ENCODE data around the gene ZNF549. TPM values are rescaled to one million over a fixed set of nuclear protein-coding genes. Genes with fewer than 3 reads are reported as not detected.
A peak's percentile ranks its signal among the peaks of the same experiment; 100 is the strongest.

The ZNF549 gene
- total RNA-seq (1 to 10 TPM; 2.3 to 4.5 TPM), polyA plus RNA-seq (under 1 TPM; 0.66 to 0.67 TPM)

- H3K27me3 ChIP-seq (ENCODE audit: control insufficient read depth in 4 of 4, insufficient read depth in 4 of 4, low read length in 3 of 4) = peaks cover 0 to 3% (median 0%) of the 10 kb centered on the region in 4 donors
- peak within 1 kb of the TSS; percentile 28 to 68 for H3K27ac ChIP-seq (ENCODE audit: low read depth in 1 of 2, low read length in 2 of 2)
- peaks cover 0 to 10% (median 2%) of the 10 kb centered on the region in 4 donors for H3K36me3 ChIP-seq (ENCODE audit: control insufficient read depth in 4 of 4, insufficient read depth in 3 of 4, low read depth in 1 of 4, low read length in 3 of 4)
- peak; percentile 85 for DNase-seq (ENCODE audit: low spot score)
- H3K4me1 ChIP-seq (ENCODE audit: control insufficient read depth in 4 of 4, insufficient read depth in 4 of 4, low read length in 3 of 4) = peaks cover 2 to 8% (median 6%) of the 10 kb centered on the region in 4 donors
- WGBS = 2% methylated on average over 64 of the region's 64 CpGs
- peaks cover 12 to 60% (median 26%) of the 10 kb centered on the region in 4 donors for H3K9me3 ChIP-seq (ENCODE audit: control insufficient read depth in 4 of 4, low read length in 3 of 4)
- peak within 1 kb of the TSS in 1 of 2 donors; percentile 4 for H3K9ac ChIP-seq (ENCODE audit: low read depth in 1 of 2, low read length in 2 of 2)
- peak within 1 kb of the TSS; percentile 50 to 83 (median 67) for H3K4me3 ChIP-seq (ENCODE audit: low read depth in 1 of 3, low read length in 3 of 3)
- TF ChIP-seq REST (IDR thresholded peaks at IDR 0.05) = no peak
- TF ChIP-seq JUND (IDR thresholded peaks at IDR 0.05) = no peak
- no peak for TF ChIP-seq RXRA (IDR thresholded peaks at IDR 0.05)
- peak in 1 of 2 donors; percentile 40 for TF ChIP-seq RAD21 (IDR thresholded peaks at IDR 0.05)
- TF ChIP-seq TAF1 (conservative IDR thresholded peaks at IDR 0.05) = no peak
- TF ChIP-seq CTCF (IDR thresholded peaks at IDR 0.05; ENCODE audit: low read depth, low read length, missing input control) = no peak
- peak; percentile 40 for TF ChIP-seq SP1 (IDR thresholded peaks at IDR 0.05)
- TF ChIP-seq ZBTB33 (IDR thresholded peaks at IDR 0.05) = peak; percentile 43
- TF ChIP-seq GABPA (IDR thresholded peaks at IDR 0.05 in 1 of 2, conservative IDR thresholded peaks at IDR 0.05 in 1 of 2) = peak; percentile 91 to 97
- no peak for TF ChIP-seq NR2F2 (IDR thresholded peaks at IDR 0.05)
- TF ChIP-seq YY1 (IDR thresholded peaks at IDR 0.05) = peak; percentile 64
- TF ChIP-seq FOXA1 (IDR thresholded peaks at IDR 0.05) = no peak
- TF ChIP-seq MAX (IDR thresholded peaks at IDR 0.05) = peak; percentile 67
- peak in 1 of 2 donors; percentile 58 for TF ChIP-seq EGR1 (IDR thresholded peaks at IDR 0.05; ENCODE audit: low read depth in 2 of 2)
- TF ChIP-seq HNF4A (conservative IDR thresholded peaks at IDR 0.05) = no peak
- no peak for TF ChIP-seq HNF4G (IDR thresholded peaks at IDR 0.05)
- no peak for TF ChIP-seq FOXA2 (IDR thresholded peaks at IDR 0.05)
- TF ChIP-seq ATF3 (IDR thresholded peaks at IDR 0.05) = no peak
Measured at GRCh38 chr19:57527136-57527881, at the start of gene ZNF549. Gene ZNF549, plus strand, starts transcription at chr19:57527356. Its CDS starts 218 bp downstream, at chr19:57527574.
